Nephron progenitor cell (in vitro differentiated cells): ENCODE data around the gene TMUB2.

Experiments
- DNase-seq: peaks from one replicate; pipeline ENCODE4 v3.0.0; 2021
- H3K27ac Mint-ChIP-seq: 2 replicates; pipeline ENCODE4 v1.8.0; 2021; ENCODE audit warnings: mild to moderate bottlenecking, moderate library complexity, mixed read lengths
- H3K27me3 Mint-ChIP-seq: 2 replicates; pipeline ENCODE4 v1.8.0; 2021; ENCODE audit warnings: mild to moderate bottlenecking, low read depth, mixed read lengths; ENCODE audit not compliant: poor library complexity
- H3K36me3 Mint-ChIP-seq: 2 replicates; pipeline ENCODE4 v1.8.0; 2021; ENCODE audit warnings: low read depth, mixed read lengths
- H3K4me1 Mint-ChIP-seq: 2 replicates; pipeline ENCODE4 v1.8.0; 2021; ENCODE audit warnings: mixed read lengths
- H3K4me3 Mint-ChIP-seq: 2 replicates; pipeline ENCODE4 v1.8.0; 2021; ENCODE audit warnings: mild to moderate bottlenecking, moderate library complexity, mixed read lengths
- H3K9me3 Mint-ChIP-seq: 2 replicates; pipeline ENCODE4 v1.8.0; 2021; ENCODE audit warnings: mild to moderate bottlenecking, moderate library complexity, mixed read lengths
- TF ChIP-seq, protein P1 (sequence below): fragments of 200-600 bp; sonication (generic); IDR thresholded peaks from 2 replicates; pipeline ENCODE4 v1.5.0; 2021; ENCODE audit warnings: antibody characterized with exemption

TMUB2 gene

DNA sequence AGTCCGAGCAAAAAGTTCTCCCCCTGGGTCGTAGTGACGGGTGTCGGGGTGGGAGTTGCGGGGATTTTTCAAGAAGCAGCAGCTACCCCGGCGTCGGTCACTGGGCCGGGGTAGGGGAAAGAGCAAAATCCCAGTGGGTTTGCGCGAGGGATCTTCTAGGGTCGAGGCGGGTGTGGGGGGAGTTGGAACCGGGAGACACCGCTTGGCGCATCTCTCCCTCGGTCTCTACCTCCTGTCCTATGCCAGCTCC is 35.0 kb downstream of the TMUB2 start:
- no peak for DNase-seq
- H3K4me1 Mint-ChIP-seq: peaks cover 38% of the 10 kb centered on the region
- TF ChIP-seq, protein P1, sequence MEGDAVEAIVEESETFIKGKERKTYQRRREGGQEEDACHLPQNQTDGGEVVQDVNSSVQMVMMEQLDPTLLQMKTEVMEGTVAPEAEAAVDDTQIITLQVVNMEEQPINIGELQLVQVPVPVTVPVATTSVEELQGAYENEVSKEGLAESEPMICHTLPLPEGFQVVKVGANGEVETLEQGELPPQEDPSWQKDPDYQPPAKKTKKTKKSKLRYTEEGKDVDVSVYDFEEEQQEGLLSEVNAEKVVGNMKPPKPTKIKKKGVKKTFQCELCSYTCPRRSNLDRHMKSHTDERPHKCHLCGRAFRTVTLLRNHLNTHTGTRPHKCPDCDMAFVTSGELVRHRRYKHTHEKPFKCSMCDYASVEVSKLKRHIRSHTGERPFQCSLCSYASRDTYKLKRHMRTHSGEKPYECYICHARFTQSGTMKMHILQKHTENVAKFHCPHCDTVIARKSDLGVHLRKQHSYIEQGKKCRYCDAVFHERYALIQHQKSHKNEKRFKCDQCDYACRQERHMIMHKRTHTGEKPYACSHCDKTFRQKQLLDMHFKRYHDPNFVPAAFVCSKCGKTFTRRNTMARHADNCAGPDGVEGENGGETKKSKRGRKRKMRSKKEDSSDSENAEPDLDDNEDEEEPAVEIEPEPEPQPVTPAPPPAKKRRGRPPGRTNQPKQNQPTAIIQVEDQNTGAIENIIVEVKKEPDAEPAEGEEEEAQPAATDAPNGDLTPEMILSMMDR: no peak
- peaks cover 3% of the 10 kb centered on the region for H3K36me3 Mint-ChIP-seq
- no peaks in the 10 kb centered on the region for H3K9me3 Mint-ChIP-seq
- H3K4me3 Mint-ChIP-seq: peak overlapping the region; percentile 87
- H3K27ac Mint-ChIP-seq: peak overlapping the region; percentile 97
- H3K27me3 Mint-ChIP-seq: peaks cover 7% of the 10 kb centered on the region

DNA sequence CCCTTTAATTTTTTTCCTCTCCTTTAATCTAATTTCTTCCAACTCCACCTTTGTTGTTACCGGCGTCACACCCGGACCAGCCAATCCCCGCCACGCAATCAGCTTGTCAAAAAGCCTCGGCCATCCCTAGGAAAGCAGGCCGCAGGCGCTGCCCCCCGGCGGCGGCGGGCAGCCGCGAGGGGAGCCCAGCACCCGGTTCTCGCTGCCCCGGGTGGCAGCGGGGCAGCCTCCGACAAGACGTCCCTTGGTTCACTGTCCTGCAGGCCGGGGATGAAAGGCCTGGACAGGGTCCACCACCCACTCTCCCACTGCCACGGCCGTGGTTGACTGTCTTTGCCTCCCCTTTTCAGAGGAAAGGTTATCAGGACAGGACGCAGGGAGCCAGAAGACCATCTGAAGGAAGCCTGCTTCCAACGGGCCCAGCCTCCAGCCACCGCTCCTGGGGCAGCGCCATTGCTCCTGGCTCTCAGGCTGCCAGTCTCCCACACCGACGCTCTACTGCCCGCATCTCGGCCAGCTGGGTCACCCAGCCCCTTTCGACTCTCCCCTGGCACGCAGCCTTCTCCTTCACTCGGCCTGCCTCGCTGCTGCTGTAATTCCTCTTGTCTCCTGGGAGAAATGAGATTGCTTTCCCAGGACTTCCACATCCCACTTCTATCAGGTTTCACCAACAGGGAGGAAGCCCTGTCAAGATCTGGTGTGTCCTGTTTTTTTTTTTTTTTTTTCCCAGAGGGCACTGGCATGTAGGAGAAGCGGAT is 35.5 kb downstream of the TMUB2 start:
- DNase-seq: peak; percentile 65
- Mint-ChIP-seq H3K9me3 (no peaks in the 10 kb centered on the region), H3K36me3 (no peaks in the 10 kb centered on the region), H3K27me3 (peaks cover 7% of the 10 kb centered on the region), H3K27ac (peak overlapping the region; percentile 97), H3K4me1 (peaks cover 33% of the 10 kb centered on the region), H3K4me3 (peak overlapping the region; percentile 87)
- TF ChIP-seq, protein P1: no peak

DNA sequence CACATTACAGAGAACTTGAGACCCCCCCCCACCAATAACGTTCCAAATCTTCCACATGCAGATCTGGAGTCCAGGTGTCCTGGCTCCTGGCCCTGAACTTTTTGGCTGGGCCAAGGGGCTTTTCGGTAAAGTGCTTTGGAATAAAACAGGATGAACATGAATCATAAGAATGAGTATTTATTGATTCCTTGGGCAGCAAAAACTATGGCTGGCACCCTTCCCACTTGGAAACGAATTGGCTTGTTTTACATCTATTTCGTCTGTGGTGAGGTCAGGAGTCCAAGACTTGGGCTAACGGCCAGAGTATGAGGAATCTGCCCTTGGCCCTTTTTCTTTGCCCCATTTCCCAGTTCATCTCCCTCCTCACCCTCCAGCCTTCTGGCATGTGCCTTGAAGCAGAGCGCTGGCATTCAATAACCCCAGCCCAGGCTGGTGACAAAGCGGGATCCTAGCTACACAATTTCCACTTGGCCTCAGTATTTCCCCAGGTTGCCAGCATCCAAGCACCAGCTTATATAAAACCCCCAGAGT is 36.8 kb downstream of the TMUB2 start:
- no peak overlapping the region for H3K27ac Mint-ChIP-seq
- peaks cover 7% of the 10 kb centered on the region for H3K27me3 Mint-ChIP-seq
- no peak for DNase-seq
- TF ChIP-seq, protein P1: no peak
- H3K36me3 Mint-ChIP-seq: no peaks in the 10 kb centered on the region
- peak overlapping the region; percentile 39 for H3K4me3 Mint-ChIP-seq
- H3K4me1 Mint-ChIP-seq: peaks cover 26% of the 10 kb centered on the region
- no peaks in the 10 kb centered on the region for H3K9me3 Mint-ChIP-seq

DNA sequence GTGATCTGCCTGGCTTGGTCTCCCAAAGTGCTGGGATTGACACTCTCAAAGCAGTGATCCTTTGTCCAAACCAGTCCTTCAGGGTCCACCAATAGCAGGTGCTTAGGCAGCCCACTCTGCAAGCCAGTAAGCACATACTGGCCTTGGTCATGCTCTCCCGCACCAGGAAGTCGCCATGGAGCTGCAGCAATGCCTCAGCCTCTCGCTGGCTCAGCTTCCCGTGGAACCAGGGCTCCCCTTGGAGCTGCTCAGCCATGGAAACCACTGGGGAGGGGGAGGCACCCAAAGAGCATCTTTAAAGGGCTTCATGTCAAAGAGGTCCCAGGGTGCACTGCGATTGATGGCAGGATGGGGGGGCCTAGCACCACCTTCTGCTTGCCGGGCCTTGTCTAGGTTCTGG is 42.3 kb downstream of the TMUB2 start:
- H3K4me1 Mint-ChIP-seq: peaks cover 22% of the 10 kb centered on the region
- H3K27ac Mint-ChIP-seq: no peak overlapping the region
- TF ChIP-seq, protein P1: no peak
- peaks cover 7% of the 10 kb centered on the region for H3K27me3 Mint-ChIP-seq
- H3K36me3 Mint-ChIP-seq: no peaks in the 10 kb centered on the region
- no peak for DNase-seq
- no peak overlapping the region for H3K4me3 Mint-ChIP-seq
- H3K9me3 Mint-ChIP-seq: no peaks in the 10 kb centered on the region

- peaks cover 7% of the 10 kb centered on the region for H3K27me3 Mint-ChIP-seq
- peak overlapping the region; percentile 24 for H3K4me3 Mint-ChIP-seq
- TF ChIP-seq, protein P1: no peak
- H3K4me1 Mint-ChIP-seq: peaks cover 27% of the 10 kb centered on the region
- peak overlapping the region; percentile 98 for H3K27ac Mint-ChIP-seq
- no peaks in the 10 kb centered on the region for H3K9me3 Mint-ChIP-seq
- no peaks in the 10 kb centered on the region for H3K36me3 Mint-ChIP-seq
- no peak for DNase-seq
These were observed 43.4 kb downstream of the TMUB2 start for GRCh38 chr17:44230140-44230539.

DNA sequence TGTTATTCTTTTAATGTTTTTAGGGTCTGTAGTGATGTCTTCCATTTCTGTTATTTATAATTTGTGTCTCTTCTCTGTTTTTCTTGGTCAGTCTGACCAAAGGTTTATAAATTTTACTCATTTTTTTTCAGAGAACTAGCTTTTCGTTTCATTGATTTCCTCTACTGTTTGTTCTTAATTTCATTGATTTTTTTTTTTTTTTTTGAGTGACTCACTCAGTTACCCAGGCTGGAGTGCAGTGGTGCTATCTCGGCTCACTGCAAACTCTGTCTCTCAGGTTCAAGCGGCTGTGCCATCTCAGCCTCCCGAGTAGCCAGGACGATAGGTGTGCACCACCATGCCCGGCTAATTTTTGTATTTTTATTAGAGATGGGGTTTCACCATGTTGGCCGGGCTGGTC is 45.3 kb downstream of the TMUB2 start:
- Mint-ChIP-seq H3K36me3 (no peaks in the 10 kb centered on the region), H3K4me3 (no peak overlapping the region), H3K4me1 (peaks cover 44% of the 10 kb centered on the region), H3K27me3 (peaks cover 3% of the 10 kb centered on the region), H3K9me3 (peaks cover 10% of the 10 kb centered on the region), H3K27ac (no peak overlapping the region)
- no peak for DNase-seq
- TF ChIP-seq, protein P1: no peak
